Measurements from ENCODE around the gene PECR.
"Not testable (repeated sequence)": the region's sequence is repeated elsewhere in the genome, so short reads cannot be mapped to it uniquely, and the experiment has no call there.

Gene PECR

GRCh38 chr2:216017365-216017764 is 64.2 kb downstream of the PECR start:
- H3K9me3 Mint-ChIP-seq = peaks cover 2% of the 10 kb centered on the region
- no peaks in the 10 kb centered on the region for H3K27me3 Mint-ChIP-seq
- H3K36me3 Mint-ChIP-seq = peaks cover 6% of the 10 kb centered on the region
- ATAC-seq (ENCODE audit: low read depth) (peak; percentile 37), DNase-seq (ENCODE audit: low spot score in 2 of 2) (no peak)
- H3K4me1 Mint-ChIP-seq = peaks cover 36% of the 10 kb centered on the region
- H3K4me3 Mint-ChIP-seq = peak overlapping the region; percentile 12
- H3K27ac Mint-ChIP-seq = peak overlapping the region; percentile 89

DNA sequence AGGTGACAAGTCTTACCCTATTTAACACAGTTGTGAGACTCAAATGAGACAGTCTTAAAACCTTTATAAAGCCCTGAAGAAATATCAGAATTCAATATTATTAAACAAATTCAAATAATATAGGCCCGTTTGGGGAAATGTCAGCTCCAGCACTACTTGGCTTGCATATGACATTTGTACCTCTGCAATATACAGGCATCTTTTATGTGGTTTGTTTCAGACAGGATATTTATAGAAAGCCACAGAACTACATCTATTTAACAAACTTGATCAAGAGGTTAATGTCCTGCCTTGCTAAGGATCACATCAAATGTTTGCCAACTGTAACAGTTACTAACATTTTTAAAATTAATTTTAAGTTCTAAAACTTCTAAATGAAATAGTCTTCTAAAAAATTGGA is 65.0 kb downstream of the PECR start:
- no peak for ATAC-seq (ENCODE audit: low read depth)
- peaks cover 6% of the 10 kb centered on the region for H3K36me3 Mint-ChIP-seq
- peak overlapping the region; percentile 89 for H3K27ac Mint-ChIP-seq

GRCh38 chr2:216015722-216016464 is 65.7 kb downstream of the PECR start:
- peaks cover 41% of the 10 kb centered on the region for H3K4me1 Mint-ChIP-seq
- peaks cover 2% of the 10 kb centered on the region for H3K9me3 Mint-ChIP-seq
- H3K27ac Mint-ChIP-seq = peak overlapping the region; percentile 89
- H3K36me3 Mint-ChIP-seq = peaks cover 6% of the 10 kb centered on the region
- no peaks in the 10 kb centered on the region for H3K27me3 Mint-ChIP-seq
- ATAC-seq (ENCODE audit: low read depth) (peak; percentile 76), DNase-seq (ENCODE audit: low spot score in 2 of 2) (peak in 1 of 2 donors; percentile 37)
- peak overlapping the region; percentile 35 for H3K4me3 Mint-ChIP-seq

More for the DNA sequence above, 65.0 kb downstream of the PECR start:
- Mint-ChIP-seq H3K27me3 (no peaks in the 10 kb centered on the region), H3K4me3 (no peak overlapping the region), H3K4me1 (peaks cover 41% of the 10 kb centered on the region), H3K9me3 (peaks cover 2% of the 10 kb centered on the region)
- DNase-seq (ENCODE audit: low spot score in 2 of 2) = no peak

GRCh38 chr2:216014986-216015385 is 66.6 kb downstream of the PECR start:
- H3K36me3 Mint-ChIP-seq = peaks cover 6% of the 10 kb centered on the region
- ATAC-seq (ENCODE audit: low read depth) (no peak), DNase-seq (ENCODE audit: low spot score in 2 of 2) (no peak)
- peak overlapping the region; percentile 89 for H3K27ac Mint-ChIP-seq
- peaks cover 41% of the 10 kb centered on the region for H3K4me1 Mint-ChIP-seq
- no peak overlapping the region for H3K4me3 Mint-ChIP-seq
- no peaks in the 10 kb centered on the region for H3K27me3 Mint-ChIP-seq
- peaks cover 2% of the 10 kb centered on the region for H3K9me3 Mint-ChIP-seq

DNA sequence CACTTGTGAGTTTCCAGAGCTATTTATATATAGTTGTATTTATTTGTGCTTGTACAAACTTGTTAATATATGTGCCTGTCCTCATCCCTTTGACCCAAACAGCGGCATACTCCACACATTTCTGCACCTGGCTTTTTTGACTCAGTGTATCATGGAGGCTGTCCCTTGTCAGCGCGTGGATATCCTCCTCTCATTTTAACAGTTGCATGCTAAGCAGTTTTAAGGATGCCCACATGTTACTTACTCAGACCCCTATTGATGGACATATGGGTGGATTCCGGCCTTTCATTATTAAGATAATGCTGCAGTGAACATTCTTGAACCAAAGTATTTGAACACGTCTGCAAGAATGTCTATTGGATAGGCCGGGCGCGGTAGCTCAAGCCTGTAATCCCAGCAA is 67.6 kb downstream of the PECR start:
- ATAC-seq (ENCODE audit: low read depth) = no peak
- no peak for DNase-seq (ENCODE audit: low spot score in 2 of 2)
- peaks cover 6% of the 10 kb centered on the region for H3K36me3 Mint-ChIP-seq
- peaks cover 2% of the 10 kb centered on the region for H3K9me3 Mint-ChIP-seq
- no peaks in the 10 kb centered on the region for H3K27me3 Mint-ChIP-seq
- peak overlapping the region; percentile 59 for H3K4me3 Mint-ChIP-seq
- peaks cover 41% of the 10 kb centered on the region for H3K4me1 Mint-ChIP-seq
- peak overlapping the region; percentile 4 for H3K27ac Mint-ChIP-seq

- H3K36me3 Mint-ChIP-seq = peaks cover 4% of the 10 kb centered on the region
- DNase-seq (ENCODE audit: low spot score in 2 of 2) = peak; percentile 84 to 87
- H3K4me1 Mint-ChIP-seq = peaks cover 43% of the 10 kb centered on the region
These were observed 68.3 kb downstream of the PECR start, which contains the start of gene MREG for GRCh38 chr2:216013080-216013909. Gene MREG (minus strand): TSS chr2:216013551. CDS start chr2:216013327, 224 bp downstream.

DNA sequence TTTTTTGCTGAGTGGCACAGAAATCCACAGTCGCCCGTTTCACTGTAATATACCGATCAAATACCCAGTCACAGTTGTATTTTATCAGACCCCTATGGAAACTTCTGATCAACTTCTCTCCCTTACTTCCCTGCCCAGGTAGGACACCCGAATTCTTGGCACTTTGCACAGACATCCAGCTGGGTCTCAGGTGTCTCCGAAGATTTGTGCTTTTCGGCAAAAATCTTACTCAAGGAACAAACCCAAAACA is 68.9 kb downstream of the PECR start:
- H3K4me3 Mint-ChIP-seq = peak overlapping the region; percentile 93
- peaks cover 43% of the 10 kb centered on the region for H3K4me1 Mint-ChIP-seq
- no peaks in the 10 kb centered on the region for H3K27me3 Mint-ChIP-seq
- H3K9me3 Mint-ChIP-seq = no peaks in the 10 kb centered on the region
- H3K36me3 Mint-ChIP-seq = peaks cover 2% of the 10 kb centered on the region
- DNase-seq (ENCODE audit: low spot score in 2 of 2) = no peak
- H3K27ac Mint-ChIP-seq = peak overlapping the region; percentile 4
- ATAC-seq (ENCODE audit: low read depth) = no peak

More at GRCh38 chr2:216013080-216013909, 68.3 kb downstream of the PECR start, which contains the start of gene MREG:
- ATAC-seq (ENCODE audit: low read depth) = peak; percentile 63
- H3K9me3 Mint-ChIP-seq = no peaks in the 10 kb centered on the region
- H3K4me3 Mint-ChIP-seq = peak within 1 kb of the TSS; percentile 93
- H3K27me3 Mint-ChIP-seq = no peaks in the 10 kb centered on the region
- H3K27ac Mint-ChIP-seq = peak within 1 kb of the TSS; percentile 4

DNA sequence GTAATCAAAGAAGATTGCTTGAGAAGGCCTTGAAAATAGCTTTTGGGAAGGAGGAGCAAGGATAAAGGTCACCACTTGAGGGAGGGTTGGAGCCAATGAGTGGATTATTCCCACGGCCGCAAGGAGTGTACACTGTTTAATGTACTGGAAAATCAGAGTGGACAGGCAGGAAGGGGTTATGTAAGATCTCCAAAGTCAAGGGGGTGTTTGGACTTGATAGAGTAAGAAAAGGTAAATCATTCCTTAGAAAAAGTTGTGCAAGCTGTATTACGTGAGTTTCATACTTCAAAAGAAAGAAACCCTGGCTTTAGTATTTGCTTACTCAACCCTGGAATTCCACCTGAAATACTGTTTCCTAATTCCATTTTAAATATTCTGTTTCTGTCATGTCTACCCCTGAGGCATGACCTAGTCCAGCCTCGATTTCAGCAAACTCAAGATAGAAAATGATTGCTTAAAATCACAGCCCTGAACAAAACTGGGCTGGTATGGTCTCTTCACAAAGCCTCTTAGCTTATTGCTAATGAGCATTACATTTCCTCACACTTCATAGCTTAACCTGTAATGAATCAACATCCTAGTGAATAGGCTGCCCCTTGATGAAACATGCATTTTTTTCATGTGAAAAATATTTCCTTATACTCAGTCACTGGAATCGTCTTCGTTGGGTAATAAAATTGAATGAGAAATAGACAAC is 69.3 kb downstream of the PECR start:
- Mint-ChIP-seq H3K9me3 (no peaks in the 10 kb centered on the region), H3K27ac (peak overlapping the region; percentile 4), H3K4me3 (peak overlapping the region; percentile 93), H3K4me1 (peaks cover 41% of the 10 kb centered on the region), H3K36me3 (peaks cover 2% of the 10 kb centered on the region), H3K27me3 (no peaks in the 10 kb centered on the region)
- ATAC-seq (ENCODE audit: low read depth) = no peak
- no peak for DNase-seq (ENCODE audit: low spot score in 2 of 2)

- H3K4me3 Mint-ChIP-seq = not testable (repeated sequence)
These were observed 72.4 kb downstream of the PECR start for GRCh38 chr2:216009215-216009614.

GRCh38 chr2:216008387-216008786 is 73.2 kb downstream of the PECR start:
- Mint-ChIP-seq H3K9me3 (no peaks in the 10 kb centered on the region), H3K27ac (no peak overlapping the region), H3K27me3 (no peaks in the 10 kb centered on the region), H3K4me1 (peaks cover 42% of the 10 kb centered on the region), H3K4me3 (no peak overlapping the region), H3K36me3 (peaks cover 2% of the 10 kb centered on the region)
- no peak for DNase-seq (ENCODE audit: low spot score in 2 of 2)
- ATAC-seq (ENCODE audit: low read depth) = no peak

More at GRCh38 chr2:216009215-216009614, 72.4 kb downstream of the PECR start:
- ATAC-seq (ENCODE audit: low read depth); H3K36me3 Mint-ChIP-seq; H3K9me3 Mint-ChIP-seq; DNase-seq (ENCODE audit: low spot score in 2 of 2); H3K27ac Mint-ChIP-seq; H3K27me3 Mint-ChIP-seq: not testable (repeated sequence)
- H3K4me1 Mint-ChIP-seq = peaks cover 38% of the 10 kb centered on the region

- Mint-ChIP-seq H3K27me3 (no peaks in the 10 kb centered on the region), H3K27ac (no peak overlapping the region), H3K4me3 (peak overlapping the region; percentile 38), H3K9me3 (no peaks in the 10 kb centered on the region), H3K36me3 (peaks cover 2% of the 10 kb centered on the region), H3K4me1 (peaks cover 37% of the 10 kb centered on the region)
- DNase-seq (ENCODE audit: low spot score in 2 of 2) (no peak), ATAC-seq (ENCODE audit: low read depth) (no peak)
These were observed 75.4 kb downstream of the PECR start for GRCh38 chr2:216006164-216006663.

GRCh38 chr2:216004697-216005283 is 76.8 kb downstream of the PECR start:
- DNase-seq (ENCODE audit: low spot score in 2 of 2) = no peak
- Mint-ChIP-seq H3K9me3 (no peaks in the 10 kb centered on the region), H3K4me1 (peaks cover 37% of the 10 kb centered on the region), H3K4me3 (no peak overlapping the region), H3K27ac (peak overlapping the region; percentile 88), H3K36me3 (peaks cover 2% of the 10 kb centered on the region), H3K27me3 (no peaks in the 10 kb centered on the region)
- ATAC-seq (ENCODE audit: low read depth) = peak; percentile 79

DNA sequence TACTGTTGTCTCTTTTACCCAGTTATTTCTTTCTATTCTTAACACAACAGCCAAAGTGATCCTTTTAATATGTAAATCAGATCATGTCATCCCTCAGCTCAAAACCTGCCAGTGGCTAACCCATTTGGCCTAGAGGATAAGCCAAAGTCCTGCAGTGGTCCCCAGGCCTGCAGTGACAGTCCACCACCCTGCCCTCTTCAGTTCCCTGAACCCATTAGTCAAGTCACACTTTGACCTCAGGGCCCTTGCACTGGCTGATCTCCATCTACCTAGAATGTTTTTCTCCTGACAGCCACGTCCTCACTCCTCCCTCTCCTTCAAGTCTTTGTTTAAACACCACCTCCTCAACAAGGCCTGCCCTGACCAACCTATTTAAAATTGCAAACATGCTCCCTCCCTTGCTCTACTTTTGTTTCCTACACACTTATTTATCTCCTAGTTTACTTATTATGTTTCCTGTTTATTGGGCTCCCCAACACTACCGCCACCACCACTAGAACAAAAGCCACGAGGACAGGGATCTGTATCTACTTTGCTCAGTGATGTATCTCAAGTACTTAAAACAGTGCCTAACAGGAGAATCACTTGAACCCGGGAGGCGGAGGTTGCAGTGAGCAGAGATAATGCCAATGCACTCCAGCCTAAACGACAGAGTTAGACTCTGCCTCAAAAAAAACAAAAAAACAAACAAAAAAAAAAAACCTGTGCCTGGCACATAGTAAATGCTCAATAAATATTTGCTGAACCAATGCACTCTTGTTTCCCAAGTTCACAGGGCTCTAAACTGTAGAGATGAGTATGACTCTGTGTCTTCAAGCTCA is 77.5 kb downstream of the PECR start:
- Mint-ChIP-seq H3K36me3 (peaks cover 2% of the 10 kb centered on the region), H3K27me3 (no peaks in the 10 kb centered on the region), H3K4me3 (no peak overlapping the region), H3K27ac (peak overlapping the region; percentile 88), H3K9me3 (no peaks in the 10 kb centered on the region), H3K4me1 (peaks cover 37% of the 10 kb centered on the region)
- DNase-seq (ENCODE audit: low spot score in 2 of 2) (no peak), ATAC-seq (ENCODE audit: low read depth) (no peak)

Data from memory B cell (primary cell).